ENCODE measurements around the gene ZBTB45.
"Not testable (repeated sequence)": the region's sequence is repeated elsewhere in the genome, so short reads cannot be mapped to it uniquely, and the experiment has no call there.

DNA sequence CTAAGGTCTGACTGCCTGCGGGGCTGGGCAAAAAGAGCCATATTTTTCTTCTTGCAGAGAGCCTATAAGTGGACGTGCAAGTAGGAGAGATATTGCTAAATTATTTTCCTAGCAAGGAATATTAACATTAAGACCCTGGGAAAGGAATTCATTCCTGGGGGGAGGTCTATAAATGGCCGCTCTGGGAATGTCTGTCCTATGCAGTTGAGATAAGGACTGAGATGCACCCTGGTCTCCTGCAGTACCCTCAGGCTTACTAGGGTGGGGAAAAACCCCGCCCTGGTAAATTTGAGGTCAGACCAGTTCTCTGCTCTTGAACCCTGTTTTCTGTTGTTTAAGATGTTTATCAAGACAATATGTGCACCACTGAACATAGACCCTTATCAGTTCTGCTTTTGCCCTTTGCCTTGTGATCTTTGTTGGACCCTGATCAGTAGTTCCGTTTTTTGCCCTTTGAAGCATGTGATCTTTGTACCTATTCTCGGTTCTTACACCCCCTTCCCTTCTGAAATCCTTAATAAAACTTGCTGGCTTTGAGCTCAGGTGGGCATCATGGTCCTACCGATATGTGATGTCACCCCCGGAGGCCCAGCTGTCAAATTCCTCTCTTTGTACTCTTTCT is 11.9 kb downstream of the ZBTB45 start:
- TF ChIP-seq, protein P1, sequence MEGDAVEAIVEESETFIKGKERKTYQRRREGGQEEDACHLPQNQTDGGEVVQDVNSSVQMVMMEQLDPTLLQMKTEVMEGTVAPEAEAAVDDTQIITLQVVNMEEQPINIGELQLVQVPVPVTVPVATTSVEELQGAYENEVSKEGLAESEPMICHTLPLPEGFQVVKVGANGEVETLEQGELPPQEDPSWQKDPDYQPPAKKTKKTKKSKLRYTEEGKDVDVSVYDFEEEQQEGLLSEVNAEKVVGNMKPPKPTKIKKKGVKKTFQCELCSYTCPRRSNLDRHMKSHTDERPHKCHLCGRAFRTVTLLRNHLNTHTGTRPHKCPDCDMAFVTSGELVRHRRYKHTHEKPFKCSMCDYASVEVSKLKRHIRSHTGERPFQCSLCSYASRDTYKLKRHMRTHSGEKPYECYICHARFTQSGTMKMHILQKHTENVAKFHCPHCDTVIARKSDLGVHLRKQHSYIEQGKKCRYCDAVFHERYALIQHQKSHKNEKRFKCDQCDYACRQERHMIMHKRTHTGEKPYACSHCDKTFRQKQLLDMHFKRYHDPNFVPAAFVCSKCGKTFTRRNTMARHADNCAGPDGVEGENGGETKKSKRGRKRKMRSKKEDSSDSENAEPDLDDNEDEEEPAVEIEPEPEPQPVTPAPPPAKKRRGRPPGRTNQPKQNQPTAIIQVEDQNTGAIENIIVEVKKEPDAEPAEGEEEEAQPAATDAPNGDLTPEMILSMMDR (IDR thresholded peaks at IDR 0.05) = not testable (repeated sequence)
- TF ChIP-seq EZH2, EZH2phosphoT487 (IDR thresholded peaks at IDR 0.05): not testable (repeated sequence)

Data from neural progenitor cell (in vitro differentiated cells).